Kasumi-1 (cell line): Measurements from ENCODE around the gene TSPAN16.
A peak's percentile ranks its signal among the peaks of the same experiment; 100 is the strongest.

Experiments used
- DNase-seq, 2 experiments: peaks; one replicate each; lab custom pipeline; 2025; lab: John Stamatoyannopoulos, UW

The TSPAN16 gene

GRCh38 chr19:11295665-11296245 lies at the start of gene TSPAN16:
TSPAN16 (plus strand) TSS chr19:11296160; CDS start chr19:11296298, 138 bp downstream.
- DNase-seq = no peak

- DNase-seq = no peak
Measured at GRCh38 chr19:11246941-11247340, 49.0 kb upstream of the TSPAN16 start.

GRCh38 chr19:11247391-11247790 lies 48.6 kb upstream of the TSPAN16 start:
- DNase-seq = no peak

GRCh38 chr19:11247934-11248333 lies 48.0 kb upstream of the TSPAN16 start:
- DNase-seq = no peak

GRCh38 chr19:11248852-11249251 lies 47.1 kb upstream of the TSPAN16 start:
- DNase-seq = no peak

GRCh38 chr19:11251217-11251616 lies 44.7 kb upstream of the TSPAN16 start:
- DNase-seq = no peak

- no peak for DNase-seq
Measured at GRCh38 chr19:11251650-11252314, 44.2 kb upstream of the TSPAN16 start.

- DNase-seq = no peak
Measured at GRCh38 chr19:11252665-11253355, 43.1 kb upstream of the TSPAN16 start.

GRCh38 chr19:11254666-11255065 lies 41.3 kb upstream of the TSPAN16 start:
- DNase-seq = no peak

GRCh38 chr19:11256189-11256588 lies 39.8 kb upstream of the TSPAN16 start:
- peak in 1 of 2 experiments; percentile 13 for DNase-seq

- no peak for DNase-seq
Measured at GRCh38 chr19:11257846-11258380, 38.0 kb upstream of the TSPAN16 start.

- DNase-seq = no peak
Measured at GRCh38 chr19:11260996-11261395, 35.0 kb upstream of the TSPAN16 start.

- no peak for DNase-seq
Measured at GRCh38 chr19:11261431-11261970, 34.5 kb upstream of the TSPAN16 start.

GRCh38 chr19:11261971-11262839 lies 33.8 kb upstream of the TSPAN16 start, which contains the start of gene DOCK6:
DOCK6 (minus strand) TSS chr19:11262524; CDS start chr19:11262440, 84 bp downstream.
- DNase-seq = peak in 1 of 2 experiments; percentile 16

- no peak for DNase-seq
Measured at GRCh38 chr19:11263726-11264125, 32.2 kb upstream of the TSPAN16 start.

GRCh38 chr19:11264452-11265176 lies 31.3 kb upstream of the TSPAN16 start:
- no peak for DNase-seq

GRCh38 chr19:11265177-11265784 lies 30.7 kb upstream of the TSPAN16 start:
- no peak for DNase-seq

- DNase-seq = no peak
Measured at GRCh38 chr19:11265785-11266236, 30.1 kb upstream of the TSPAN16 start.

GRCh38 chr19:11267316-11268085 lies 28.5 kb upstream of the TSPAN16 start:
- no peak for DNase-seq
